NB4 (cell line): ENCODE results near the gene CEP85.

Experiments used
- DNase-seq: peaks from one replicate; pipeline ENCODE4 v3.0.0; 2010; ENCODE audit warnings: low read depth
- H3K4me3 ChIP-seq: one replicate; pipeline ENCODE4 v1.5.1; 2011; ENCODE audit warnings: mild to moderate bottlenecking, low read depth, low read length, moderate library complexity
- MAX ChIP-seq: IDR thresholded peaks from 2 replicates; pipeline ENCODE4 v1.6.1; 2011; ENCODE audit warnings: low read depth, low read length
- MYC ChIP-seq: IDR thresholded peaks from 2 replicates; pipeline ENCODE4 v1.6.1; 2011; ENCODE audit warnings: low read depth, low read length
- POLR2A ChIP-seq: IDR thresholded peaks from 2 replicates; pipeline ENCODE4 v1.6.1; 2011; ENCODE audit warnings: mild to moderate bottlenecking; ENCODE audit not compliant: insufficient read length; ENCODE audit errors: extremely low read depth
- TF ChIP-seq, protein P1 (sequence below): IDR thresholded peaks from one replicate; pipeline ENCODE4 v1.5.1; 2012; ENCODE audit warnings: low read depth, low read length

The CEP85 gene

GRCh38 chr1:26259578-26259977 is 25.6 kb downstream of the CEP85 start:
- peak; percentile 77 for DNase-seq
- no peak overlapping the region for H3K4me3 ChIP-seq
- TF ChIP-seq POLR2A (no peak), MAX (no peak), MYC (no peak)
- TF ChIP-seq, protein P1, sequence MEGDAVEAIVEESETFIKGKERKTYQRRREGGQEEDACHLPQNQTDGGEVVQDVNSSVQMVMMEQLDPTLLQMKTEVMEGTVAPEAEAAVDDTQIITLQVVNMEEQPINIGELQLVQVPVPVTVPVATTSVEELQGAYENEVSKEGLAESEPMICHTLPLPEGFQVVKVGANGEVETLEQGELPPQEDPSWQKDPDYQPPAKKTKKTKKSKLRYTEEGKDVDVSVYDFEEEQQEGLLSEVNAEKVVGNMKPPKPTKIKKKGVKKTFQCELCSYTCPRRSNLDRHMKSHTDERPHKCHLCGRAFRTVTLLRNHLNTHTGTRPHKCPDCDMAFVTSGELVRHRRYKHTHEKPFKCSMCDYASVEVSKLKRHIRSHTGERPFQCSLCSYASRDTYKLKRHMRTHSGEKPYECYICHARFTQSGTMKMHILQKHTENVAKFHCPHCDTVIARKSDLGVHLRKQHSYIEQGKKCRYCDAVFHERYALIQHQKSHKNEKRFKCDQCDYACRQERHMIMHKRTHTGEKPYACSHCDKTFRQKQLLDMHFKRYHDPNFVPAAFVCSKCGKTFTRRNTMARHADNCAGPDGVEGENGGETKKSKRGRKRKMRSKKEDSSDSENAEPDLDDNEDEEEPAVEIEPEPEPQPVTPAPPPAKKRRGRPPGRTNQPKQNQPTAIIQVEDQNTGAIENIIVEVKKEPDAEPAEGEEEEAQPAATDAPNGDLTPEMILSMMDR = no peak

DNA sequence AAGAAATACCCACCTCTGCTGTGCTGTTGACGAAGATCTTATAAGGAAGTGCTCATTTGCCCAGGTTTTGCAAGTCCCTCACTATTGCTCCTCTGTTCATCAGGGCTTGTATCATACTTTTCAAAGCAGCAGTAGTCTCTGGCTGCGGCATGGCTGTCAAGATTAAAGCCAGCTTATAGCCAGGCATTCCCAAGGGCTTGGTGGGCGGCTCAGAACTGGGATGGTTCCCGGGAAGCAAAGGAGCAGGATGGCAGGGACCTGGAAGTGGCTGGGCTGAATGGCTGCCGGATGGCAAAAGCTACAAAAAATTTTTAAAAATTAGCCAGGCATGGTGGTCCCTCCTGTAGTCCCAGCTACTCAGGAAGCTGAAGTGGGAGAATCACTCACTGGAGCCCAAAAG is 29.2 kb downstream of the CEP85 start:
- TF ChIP-seq POLR2A = no peak
- TF ChIP-seq MAX = no peak
- TF ChIP-seq MYC = no peak
- TF ChIP-seq, protein P1 = no peak
- no peak for DNase-seq
- H3K4me3 ChIP-seq = no peak overlapping the region

GRCh38 chr1:26265405-26265804 is 31.4 kb downstream of the CEP85 start:
- TF ChIP-seq MAX (no peak), MYC (no peak), POLR2A (no peak)
- TF ChIP-seq, protein P1 = no peak
- DNase-seq = no peak
- no peak overlapping the region for H3K4me3 ChIP-seq

DNA sequence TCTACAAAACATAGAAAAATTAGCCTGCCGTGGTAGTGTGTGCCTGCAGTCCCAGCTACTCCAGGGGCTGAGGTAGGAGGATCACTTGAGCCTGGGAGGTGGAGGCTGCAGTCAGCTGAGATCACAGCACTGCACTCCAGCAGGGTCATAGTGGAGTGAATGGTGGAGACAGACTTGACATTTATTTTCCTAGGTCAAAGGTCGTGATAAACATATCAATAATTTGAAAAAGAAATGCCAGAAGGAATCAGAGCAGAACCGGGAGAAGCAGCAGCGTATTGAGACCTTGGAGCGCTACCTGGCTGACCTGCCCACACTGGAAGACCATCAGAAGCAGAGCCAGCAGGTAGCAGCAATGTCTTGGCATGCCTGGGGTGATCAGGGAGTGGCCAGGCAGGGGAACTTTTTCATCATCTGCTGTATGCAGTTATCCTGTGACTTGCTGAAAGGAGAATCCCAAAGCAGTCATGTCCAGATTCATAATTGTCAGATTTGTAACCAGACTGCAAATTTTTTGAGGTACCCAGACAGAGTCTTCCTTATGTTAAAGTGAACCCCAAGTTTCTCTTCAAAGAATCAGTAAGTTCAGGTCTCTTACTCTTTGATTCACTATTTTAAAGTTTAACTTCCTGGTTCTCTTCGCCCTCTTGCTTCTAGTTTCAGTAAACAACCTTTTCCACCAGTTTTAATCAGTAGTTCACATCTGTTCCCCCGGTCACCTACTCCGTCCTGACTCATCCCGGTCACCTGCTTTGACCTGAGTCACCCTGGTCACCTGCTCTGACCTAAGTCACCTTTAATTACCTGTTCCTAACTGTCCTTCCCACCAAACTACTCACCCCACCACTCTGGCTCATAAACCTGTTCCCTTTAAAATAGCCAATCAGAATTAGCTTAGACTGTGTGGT is 34.5 kb downstream of the CEP85 start:
- no peak overlapping the region for H3K4me3 ChIP-seq
- TF ChIP-seq POLR2A = no peak
- TF ChIP-seq, protein P1 = no peak
- no peak for TF ChIP-seq MAX
- no peak for TF ChIP-seq MYC
- DNase-seq = no peak

DNA sequence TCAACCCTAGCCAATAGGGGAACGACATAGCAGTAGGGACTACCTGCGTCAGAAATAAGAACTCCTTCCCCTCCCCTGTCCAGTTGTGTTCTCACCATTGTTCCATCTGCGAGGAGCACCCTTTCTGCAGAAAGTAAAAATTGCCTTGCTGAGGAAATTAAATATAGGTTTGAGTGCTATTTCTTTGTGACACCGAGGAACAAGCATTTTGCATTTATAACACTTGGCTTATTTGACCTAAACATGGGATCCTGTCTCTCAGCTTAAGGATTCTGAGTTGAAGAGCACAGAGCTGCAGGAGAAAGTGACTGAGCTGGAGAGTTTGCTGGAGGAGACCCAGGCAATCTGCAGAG is 35.2 kb downstream of the CEP85 start:
- no peak for DNase-seq
- no peak overlapping the region for H3K4me3 ChIP-seq
- no peak for TF ChIP-seq MAX
- no peak for TF ChIP-seq POLR2A
- TF ChIP-seq MYC = no peak
- TF ChIP-seq, protein P1 = no peak
